ENCODE data around the gene MMRN1.

DNA sequence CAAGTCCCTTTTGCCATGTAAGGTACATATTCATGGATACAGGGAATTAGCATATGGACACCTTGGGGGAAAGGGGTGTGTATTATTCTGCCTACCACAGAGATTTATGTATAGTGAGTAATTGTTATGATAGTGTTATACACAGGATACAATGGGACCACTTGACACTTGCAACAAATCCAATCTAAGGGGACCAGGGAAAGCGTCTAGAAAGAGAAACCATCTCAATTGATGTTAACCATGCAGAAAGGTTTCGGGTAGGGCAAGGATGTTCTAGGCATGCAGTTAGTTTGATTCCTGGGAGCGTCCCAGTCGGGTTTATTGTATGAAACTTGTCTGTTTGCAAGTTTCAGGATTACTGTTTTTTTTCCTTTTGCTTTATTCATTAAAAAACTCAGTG is 34.2 kb downstream of the MMRN1 start:
- TF ChIP-seq, protein P1, sequence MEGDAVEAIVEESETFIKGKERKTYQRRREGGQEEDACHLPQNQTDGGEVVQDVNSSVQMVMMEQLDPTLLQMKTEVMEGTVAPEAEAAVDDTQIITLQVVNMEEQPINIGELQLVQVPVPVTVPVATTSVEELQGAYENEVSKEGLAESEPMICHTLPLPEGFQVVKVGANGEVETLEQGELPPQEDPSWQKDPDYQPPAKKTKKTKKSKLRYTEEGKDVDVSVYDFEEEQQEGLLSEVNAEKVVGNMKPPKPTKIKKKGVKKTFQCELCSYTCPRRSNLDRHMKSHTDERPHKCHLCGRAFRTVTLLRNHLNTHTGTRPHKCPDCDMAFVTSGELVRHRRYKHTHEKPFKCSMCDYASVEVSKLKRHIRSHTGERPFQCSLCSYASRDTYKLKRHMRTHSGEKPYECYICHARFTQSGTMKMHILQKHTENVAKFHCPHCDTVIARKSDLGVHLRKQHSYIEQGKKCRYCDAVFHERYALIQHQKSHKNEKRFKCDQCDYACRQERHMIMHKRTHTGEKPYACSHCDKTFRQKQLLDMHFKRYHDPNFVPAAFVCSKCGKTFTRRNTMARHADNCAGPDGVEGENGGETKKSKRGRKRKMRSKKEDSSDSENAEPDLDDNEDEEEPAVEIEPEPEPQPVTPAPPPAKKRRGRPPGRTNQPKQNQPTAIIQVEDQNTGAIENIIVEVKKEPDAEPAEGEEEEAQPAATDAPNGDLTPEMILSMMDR (IDR thresholded peaks at IDR 0.05; ENCODE audit: low read length) = no peak
- no peak for TF ChIP-seq EZH2phosphoT487 (IDR thresholded peaks at IDR 0.05; ENCODE audit: low read length)
- no peak for TF ChIP-seq EZH2 (optimal IDR thresholded peaks at IDR 0.05; ENCODE audit: low read depth, low read length)

Measured in MM.1S (cell line).